IPS DF 6.9 (cell line): ENCODE measurements around the gene CALML3.

ENCODE experiments used
- DNase-seq: peaks from one replicate; pipeline ENCODE4 v3.0.0-alpha.2; 2013; ENCODE audit warnings: low read depth, low spot score
- H3K27ac ChIP-seq: one replicate; pipeline ENCODE4 v1.5.1; 2013; ENCODE audit warnings: low read length, control low read depth
- H3K27me3 ChIP-seq: 2 replicates; pipeline ENCODE4 v1.6.1; 2013; ENCODE audit warnings: mild to moderate bottlenecking, low read length; ENCODE audit not compliant: control insufficient read depth, insufficient read depth
- H3K36me3 ChIP-seq: 2 replicates; pipeline ENCODE4 v1.6.1; 2013; ENCODE audit warnings: low read length; ENCODE audit not compliant: control insufficient read depth, insufficient read depth
- H3K4me1 ChIP-seq: 2 replicates; pipeline ENCODE4 v1.6.1; 2013; ENCODE audit warnings: low read length; ENCODE audit not compliant: control insufficient read depth, insufficient read depth
- H3K4me3 ChIP-seq: 2 replicates; pipeline ENCODE4 v1.5.1; 2013; ENCODE audit warnings: mild to moderate bottlenecking, low read length
- H3K9me3 ChIP-seq: 2 replicates; pipeline ENCODE4 v1.6.1; 2013; ENCODE audit warnings: low read length, inconsistent platforms; ENCODE audit not compliant: control insufficient read depth, insufficient read depth
- WGBS: extraction: QIAGEN DNeasy Blood & Tissue Kit; methylation state at CpG from one replicate; pipeline ENCODE4 v1.1.7; 2013; ENCODE audit warnings: mixed read lengths, missing lambda C conversion rate; ENCODE audit not compliant: insufficient read length, insufficient coverage; 5-methylcytosine and 5-hydroxymethylcytosine counted together

CALML3 gene

GRCh38 chr10:5508786-5509185, 16.0 kb upstream of the CALML3 start:
- WGBS, result no CpG with 5 or more reads among the region's 6 CpGs
- no peak for DNase-seq
- H3K4me1 ChIP-seq, result no peaks in the 10 kb centered on the region

GRCh38 chr10:5509236-5509635, 15.5 kb upstream of the CALML3 start:
- no CpG with 5 or more reads among the region's 9 CpGs for WGBS
- Histone ChIP-seq H3K4me1 (no peaks in the 10 kb centered on the region), H3K27me3 (no peaks in the 10 kb centered on the region), H3K4me3 (no peak overlapping the region), H3K27ac (no peak overlapping the region), H3K36me3 (no peaks in the 10 kb centered on the region), H3K9me3 (no peaks in the 10 kb centered on the region)
- no peak for DNase-seq

More at GRCh38 chr10:5508786-5509185, 16.0 kb upstream of the CALML3 start:
- Histone ChIP-seq H3K9me3 (no peaks in the 10 kb centered on the region), H3K4me3 (no peak overlapping the region), H3K36me3 (no peaks in the 10 kb centered on the region), H3K27me3 (no peaks in the 10 kb centered on the region), H3K27ac (no peak overlapping the region)

GRCh38 chr10:5509691-5510090, 15.1 kb upstream of the CALML3 start:
- Histone ChIP-seq H3K4me3 (no peak overlapping the region), H3K4me1 (no peaks in the 10 kb centered on the region; the same call in 1 of the 2 replicates), H3K36me3 (no peaks in the 10 kb centered on the region), H3K27me3 (no peaks in the 10 kb centered on the region), H3K9me3 (no peaks in the 10 kb centered on the region), H3K27ac (no peak overlapping the region)
- no peak for DNase-seq
- no CpG with 5 or more reads among the region's 11 CpGs for WGBS

GRCh38 chr10:5510281-5511072, 14.3 kb upstream of the CALML3 start:
- no peaks in the 10 kb centered on the region for H3K27me3 ChIP-seq
- no peak for DNase-seq
- H3K9me3 ChIP-seq, result no peaks in the 10 kb centered on the region
- H3K27ac ChIP-seq, result no peak overlapping the region
- no peak overlapping the region for H3K4me3 ChIP-seq
- H3K4me1 ChIP-seq, result no peaks in the 10 kb centered on the region; the same call in 1 of the 2 replicates
- H3K36me3 ChIP-seq, result no peaks in the 10 kb centered on the region
- no CpG with 5 or more reads among the region's 16 CpGs for WGBS

DNA sequence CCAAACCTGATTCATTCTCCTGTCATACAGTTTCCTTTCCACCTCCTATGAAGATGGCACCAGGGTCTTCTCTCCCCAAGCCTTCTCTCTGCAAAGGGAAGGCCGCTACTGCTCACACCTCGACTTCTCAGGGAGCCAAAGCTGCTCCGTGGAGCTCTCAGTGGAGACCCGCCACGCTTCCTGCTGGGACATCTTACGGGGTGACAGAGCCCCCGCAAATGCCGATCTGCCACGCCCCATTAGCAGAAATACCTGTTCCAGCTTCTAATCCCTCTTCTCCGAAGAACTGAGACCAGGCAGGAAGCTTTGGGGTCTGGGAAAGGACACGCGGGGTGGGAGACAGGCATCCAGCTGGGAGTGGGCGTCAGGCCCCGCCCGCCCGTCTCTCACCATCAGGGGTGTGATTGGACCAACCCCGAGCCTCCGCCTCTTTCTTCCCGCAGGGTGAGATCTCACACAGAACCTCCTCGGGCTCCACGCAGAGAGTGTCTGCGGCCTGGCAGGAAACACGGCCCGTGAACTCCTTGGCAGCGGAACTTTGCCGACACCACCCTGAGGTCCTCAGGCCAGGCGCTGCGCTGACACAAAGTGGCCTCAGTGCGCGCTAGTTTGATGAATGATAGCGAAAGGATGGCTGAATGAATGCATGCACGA, 13.4 kb upstream of the CALML3 start:
- Histone ChIP-seq H3K27ac (no peak overlapping the region), H3K4me1 (no peaks in the 10 kb centered on the region; the same call in 1 of the 2 replicates), H3K4me3 (no peak overlapping the region), H3K36me3 (no peaks in the 10 kb centered on the region), H3K27me3 (no peaks in the 10 kb centered on the region), H3K9me3 (no peaks in the 10 kb centered on the region)
- DNase-seq, result no peak
- WGBS, result no CpG with 5 or more reads among the region's 32 CpGs

DNA sequence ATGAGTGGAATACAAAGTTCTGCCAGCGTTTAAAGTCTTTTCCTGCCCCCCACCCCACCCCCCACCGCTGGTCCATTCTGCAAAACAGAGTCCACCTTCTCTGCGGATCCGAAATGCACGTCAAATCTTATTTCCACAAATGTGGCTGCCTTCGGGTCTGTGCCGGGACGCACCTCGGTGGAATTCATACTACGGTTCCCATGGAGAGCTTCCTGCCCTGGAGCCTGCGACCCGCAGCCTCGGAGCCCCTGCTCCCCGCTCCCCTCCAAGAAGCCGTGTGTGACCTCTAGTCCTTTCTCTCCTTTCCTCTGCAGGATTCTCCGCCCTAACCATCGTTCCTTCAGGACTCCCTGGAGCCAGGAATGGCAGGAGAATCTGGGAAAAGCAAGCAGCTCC, 12.9 kb upstream of the CALML3 start:
- Histone ChIP-seq H3K4me1 (no peaks in the 10 kb centered on the region; the same call in 1 of the 2 replicates), H3K27me3 (no peaks in the 10 kb centered on the region), H3K27ac (no peak overlapping the region), H3K4me3 (no peak overlapping the region), H3K36me3 (no peaks in the 10 kb centered on the region), H3K9me3 (no peaks in the 10 kb centered on the region)
- WGBS, result no CpG with 5 or more reads among the region's 17 CpGs
- DNase-seq, result no peak

DNA sequence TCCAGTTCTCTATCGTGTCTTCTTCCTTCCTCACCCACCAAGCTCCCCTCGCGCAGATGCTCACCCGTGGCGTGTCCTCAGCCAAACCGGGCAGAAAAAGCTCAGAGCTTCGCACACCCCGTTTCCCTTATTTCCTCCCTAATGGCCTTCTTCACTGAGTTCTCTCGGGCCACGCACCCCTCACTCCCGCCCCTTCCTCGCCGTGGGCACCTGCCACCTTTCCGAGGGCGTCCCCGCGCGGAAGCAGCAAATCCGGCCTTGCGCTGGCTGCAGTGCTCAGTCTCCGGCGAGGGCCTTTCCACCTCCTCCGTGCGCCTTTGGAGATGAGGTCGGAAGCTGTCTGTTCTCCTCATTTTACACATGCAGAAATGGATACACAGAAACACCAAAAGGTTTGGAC, 12.4 kb upstream of the CALML3 start:
- no peaks in the 10 kb centered on the region for H3K27me3 ChIP-seq
- no peak overlapping the region for H3K4me3 ChIP-seq
- H3K9me3 ChIP-seq, result no peaks in the 10 kb centered on the region
- WGBS, result no CpG with 5 or more reads among the region's 25 CpGs
- H3K4me1 ChIP-seq, result no peaks in the 10 kb centered on the region; the same call in 1 of the 2 replicates
- H3K36me3 ChIP-seq, result no peaks in the 10 kb centered on the region
- no peak overlapping the region for H3K27ac ChIP-seq
- DNase-seq, result no peak

- no peaks in the 10 kb centered on the region; the same call in 1 of the 2 replicates for H3K4me1 ChIP-seq
- no peak for DNase-seq
- no CpG with 5 or more reads among the region's 15 CpGs for WGBS
- no peaks in the 10 kb centered on the region for H3K36me3 ChIP-seq
- no peaks in the 10 kb centered on the region for H3K27me3 ChIP-seq
- no peak overlapping the region for H3K4me3 ChIP-seq
- no peak overlapping the region for H3K27ac ChIP-seq
- no peaks in the 10 kb centered on the region for H3K9me3 ChIP-seq
Measured at GRCh38 chr10:5512881-5513612, 11.7 kb upstream of the CALML3 start.

DNA sequence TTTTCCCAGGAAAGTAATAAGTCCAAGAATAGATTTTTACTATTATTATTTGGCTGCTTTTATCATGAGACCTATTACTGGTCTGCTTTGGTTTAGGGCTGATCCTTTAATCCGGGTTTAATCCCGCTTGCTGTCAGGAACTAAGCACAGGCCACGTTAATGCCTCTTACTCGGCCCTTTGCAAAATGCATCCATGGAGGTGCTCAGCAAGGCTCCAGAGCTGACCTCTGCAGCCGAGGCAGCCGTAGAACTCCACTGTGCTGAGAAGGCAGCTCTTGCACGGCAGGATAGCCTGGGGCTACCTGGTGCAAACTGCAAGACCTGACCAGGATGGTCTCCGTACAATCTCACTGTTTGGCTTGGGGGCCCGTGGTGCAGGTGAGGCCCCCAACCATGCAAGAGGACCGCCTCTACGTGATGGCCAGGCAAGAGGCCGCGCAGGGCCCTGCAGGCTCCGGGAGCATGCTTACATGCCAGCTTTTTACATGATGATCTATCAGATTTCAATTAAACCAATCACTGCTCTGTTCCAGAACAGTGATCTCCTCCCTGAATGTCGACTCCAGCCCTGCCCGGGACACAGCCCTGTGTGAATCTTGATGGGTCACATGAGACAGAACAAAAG, 10.4 kb upstream of the CALML3 start:
- no peak overlapping the region for H3K4me3 ChIP-seq

More for the DNA sequence above, 10.4 kb upstream of the CALML3 start:
- WGBS, result no CpG with 5 or more reads among the region's 16 CpGs
- Histone ChIP-seq H3K27ac (no peak overlapping the region), H3K9me3 (no peaks in the 10 kb centered on the region), H3K27me3 (no peaks in the 10 kb centered on the region), H3K4me1 (no peaks in the 10 kb centered on the region; the same call in 1 of the 2 replicates), H3K36me3 (no peaks in the 10 kb centered on the region)
- no peak for DNase-seq
